GM19467 (cell line): Measurements from ENCODE around the gene REEP5.

Experiments
- ATAC-seq: cut with Tn5 transposase; IDR thresholded peaks from one replicate; pipeline ENCODE4 v1.9.1; 2021; ENCODE audit warnings: mild to moderate bottlenecking, moderate library complexity; ENCODE audit not compliant: unreplicated experiment

Gene REEP5

GRCh38 chr5:112848116-112848811 is 73.8 kb downstream of the REEP5 start:
- ATAC-seq = peak; percentile 100

- no peak for ATAC-seq
These were observed 74.7 kb downstream of the REEP5 start for GRCh38 chr5:112847306-112847705.

- ATAC-seq = no peak
These were observed 75.5 kb downstream of the REEP5 start for GRCh38 chr5:112846556-112846955.

- ATAC-seq = no peak
These were observed 77.5 kb downstream of the REEP5 start for GRCh38 chr5:112844489-112844888.

- ATAC-seq = no peak
These were observed 88.1 kb downstream of the REEP5 start for GRCh38 chr5:112833971-112834370.

- no peak for ATAC-seq
These were observed 91.6 kb downstream of the REEP5 start for GRCh38 chr5:112830378-112830777.
